Transverse colon (tissue), 4 donors: ENCODE data around the gene CAPZA2. TPM values are rescaled to one million over a fixed set of nuclear protein-coding genes. Genes with fewer than 3 reads are reported as not detected.

Experiments
- DNase-seq: peaks from one replicate; pipeline ENCODE4 v3.0.0-alpha.2; 2019
- H3K27ac ChIP-seq, 4 donors: fragments of 200-600 bp; sonication (generic); 2 replicates each; pipeline ENCODE4 v1.5.1; 2016 to 2018; ENCODE audit warnings: inconsistent platforms in 4 of 4
- H3K27me3 ChIP-seq: fragments of 200-600 bp; sonication (generic); 2 replicates; pipeline ENCODE4 v1.5.1; 2017; ENCODE audit warnings: inconsistent platforms
- H3K36me3 ChIP-seq, 4 donors: fragments of 200-600 bp; sonication (generic); 2 replicates each; pipeline ENCODE4 v1.5.1; 2017 to 2019; ENCODE audit warnings: inconsistent platforms in 4 of 4
- H3K4me1 ChIP-seq, 4 donors: fragments of 200-600 bp; sonication (generic); 2 replicates each; pipeline ENCODE4 v1.5.1; 2017 to 2020; ENCODE audit warnings: inconsistent platforms in 4 of 4
- H3K4me3 ChIP-seq, 4 donors: fragments of 200-600 bp; sonication (generic); 1 replicate in 1 of 4; 2 replicates in 3 of 4; pipeline versions ENCODE4 v1.5.1 to v1.6.1; 2017 to 2019; ENCODE audit warnings: inconsistent platforms in 4 of 4
- H3K9me3 ChIP-seq, 2 donors: fragments of 200-600 bp; sonication (generic); 2 replicates each; pipeline ENCODE4 v1.5.1; 2017 to 2019; ENCODE audit warnings: inconsistent platforms in 2 of 2
- EP300 ChIP-seq: sonication (generic); formaldehyde crosslinking; IDR thresholded peaks from one replicate; pipeline ENCODE4 v1.6.1; 2017; ENCODE audit warnings: antibody characterized with exemption, low read depth
- POLR2A ChIP-seq: fragments of 450-650 bp; IDR thresholded peaks from one replicate; pipeline ENCODE4 v1.6.1; 2016; ENCODE audit warnings: antibody characterized with exemption, mild to moderate bottlenecking, moderate library complexity
- POLR2AphosphoS5 ChIP-seq, 3 donors: sonication (generic); formaldehyde crosslinking; IDR thresholded peaks; one replicate each; pipeline ENCODE4 v1.6.1; 2016; ENCODE audit warnings: antibody characterized with exemption in 3 of 3
- WGBS, 2 donors: methylation state at CpG; one replicate each; pipeline ENCODE4 v1.1.5; 2018; ENCODE audit warnings: low coverage in 1 of 2; 5-methylcytosine and 5-hydroxymethylcytosine counted together
- in situ Hi-C, 4 donors: fragments of 200-750 bp; cut with MboI; loops; one replicate each; pipeline versions ENCODE4 v1.15.0 to v1.15.1; 2017; ENCODE audit warnings: low sequenced_read_pairs in 3 of 4, low pct_ligation_motif_present in 1 of 4, low pct_unique_long_range_greater_than_20kb in 1 of 4
- intact Hi-C: fragments of 100-400 bp; cut with DNase I; formaldehyde crosslinking; loops from one replicate; pipeline ENCODE4 v1.15.1; 2023; ENCODE audit warnings: low total_unique reads
- total RNA-seq, 4 donors: library from RNA; depleted of rRNA; stranded (reverse); fragments of >200 nt; gene quantifications; one replicate each; pipeline ENCODE4 v1.1.0, GENCODE V29; 2016
- TF ChIP-seq, protein P1 (sequence below), 5 experiments: fragments of 200-600 bp in 3 of 5; fragments of 450-650 bp in 2 of 5; sonication (generic) in 3 of 5; IDR thresholded peaks; 1 replicate in 2 of 5; 2 replicates in 3 of 5; pipeline ENCODE4 v1.5.1; 2016 to 2017; ENCODE audit warnings: antibody characterized with exemption in 5 of 5, inconsistent platforms in 3 of 5, mild to moderate bottlenecking in 2 of 5, moderate library complexity in 1 of 5

Gene CAPZA2
- total RNA-seq, 4 donors from 2014 or later: 74.4 to 133 (median 88.5) TPM

DNA sequence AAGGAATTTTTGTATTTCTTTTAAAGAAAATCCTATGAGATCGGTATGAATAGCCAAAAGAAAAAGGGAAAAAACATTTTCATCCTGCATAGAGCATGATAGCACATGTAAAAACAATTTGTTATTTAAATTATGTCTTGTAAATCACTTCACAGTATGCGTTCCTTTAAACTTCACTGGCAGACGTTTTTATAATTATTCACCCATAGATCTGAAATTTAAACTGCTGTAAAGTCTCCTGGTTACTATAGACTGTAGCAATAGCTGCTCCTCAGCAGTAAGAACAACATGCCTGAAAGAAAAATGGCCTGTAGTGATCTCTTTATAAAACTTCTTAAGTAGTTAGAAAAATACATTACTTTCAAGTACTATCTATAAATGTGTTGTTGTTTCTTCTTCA, 26.5 kb downstream of the CAPZA2 start:
- in situ Hi-C loops (no loop called here), intact Hi-C loops (no loop called here)
- 62 to 70% methylated on average over 3 of the region's 3 CpGs for WGBS, 2 donors
- Histone ChIP-seq H3K27me3 (no peaks in the 10 kb centered on the region), H3K36me3 (peaks cover 0 to 20% (median 0%) of the 10 kb centered on the region in 4 donors), H3K4me1 (peaks cover 0 to 26% (median 8%) of the 10 kb centered on the region in 4 donors), H3K4me3 (no peak overlapping the region), H3K9me3 (no peaks in the 10 kb centered on the region), H3K27ac (no peak overlapping the region)
- DNase-seq: no peak
- TF ChIP-seq EP300: no peak
- TF ChIP-seq, protein P1, sequence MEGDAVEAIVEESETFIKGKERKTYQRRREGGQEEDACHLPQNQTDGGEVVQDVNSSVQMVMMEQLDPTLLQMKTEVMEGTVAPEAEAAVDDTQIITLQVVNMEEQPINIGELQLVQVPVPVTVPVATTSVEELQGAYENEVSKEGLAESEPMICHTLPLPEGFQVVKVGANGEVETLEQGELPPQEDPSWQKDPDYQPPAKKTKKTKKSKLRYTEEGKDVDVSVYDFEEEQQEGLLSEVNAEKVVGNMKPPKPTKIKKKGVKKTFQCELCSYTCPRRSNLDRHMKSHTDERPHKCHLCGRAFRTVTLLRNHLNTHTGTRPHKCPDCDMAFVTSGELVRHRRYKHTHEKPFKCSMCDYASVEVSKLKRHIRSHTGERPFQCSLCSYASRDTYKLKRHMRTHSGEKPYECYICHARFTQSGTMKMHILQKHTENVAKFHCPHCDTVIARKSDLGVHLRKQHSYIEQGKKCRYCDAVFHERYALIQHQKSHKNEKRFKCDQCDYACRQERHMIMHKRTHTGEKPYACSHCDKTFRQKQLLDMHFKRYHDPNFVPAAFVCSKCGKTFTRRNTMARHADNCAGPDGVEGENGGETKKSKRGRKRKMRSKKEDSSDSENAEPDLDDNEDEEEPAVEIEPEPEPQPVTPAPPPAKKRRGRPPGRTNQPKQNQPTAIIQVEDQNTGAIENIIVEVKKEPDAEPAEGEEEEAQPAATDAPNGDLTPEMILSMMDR (IDR thresholded peaks at IDR 0.05): no peak
- no peak for TF ChIP-seq POLR2AphosphoS5 (IDR thresholded peaks at IDR 0.05)
- TF ChIP-seq POLR2A: no peak

DNA sequence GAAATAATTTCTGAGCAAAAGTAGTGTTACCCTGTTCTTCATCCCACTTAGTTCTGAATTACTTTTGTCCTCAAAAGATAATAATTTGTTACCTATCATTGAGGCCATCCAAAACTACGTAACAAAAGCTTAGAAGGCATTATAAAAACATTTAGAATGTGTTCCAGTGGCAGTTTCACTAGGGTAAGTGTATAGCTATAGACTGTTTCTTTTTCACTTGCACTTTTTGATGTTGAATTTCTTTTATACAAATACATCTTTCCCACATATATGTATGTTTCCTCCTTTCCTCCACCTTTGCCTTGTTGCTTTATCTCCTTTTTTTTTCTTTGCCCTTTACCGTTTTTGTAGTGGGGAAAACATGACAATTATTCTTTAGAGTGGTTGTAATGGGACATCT, 33.5 kb downstream of the CAPZA2 start:
- TF ChIP-seq, protein P1 (IDR thresholded peaks at IDR 0.05): no peak
- TF ChIP-seq EP300 (no peak), POLR2AphosphoS5 (IDR thresholded peaks at IDR 0.05) (no peak), POLR2A (no peak)
- H3K9me3 ChIP-seq: no peaks in the 10 kb centered on the region
- DNase-seq: no peak
- in situ Hi-C loops (no loop called here), intact Hi-C loops (no loop called here)
- H3K27ac ChIP-seq: no peak overlapping the region
- 50 to 100% methylated on average over 1 to 2 of the region's 2 CpGs for WGBS, 2 donors
- peaks cover 0 to 27% (median 3%) of the 10 kb centered on the region in 4 donors for H3K4me1 ChIP-seq
- H3K4me3 ChIP-seq: no peak overlapping the region
- H3K27me3 ChIP-seq: no peaks in the 10 kb centered on the region
- peaks cover 0 to 48% (median 7%) of the 10 kb centered on the region in 4 donors for H3K36me3 ChIP-seq

DNA sequence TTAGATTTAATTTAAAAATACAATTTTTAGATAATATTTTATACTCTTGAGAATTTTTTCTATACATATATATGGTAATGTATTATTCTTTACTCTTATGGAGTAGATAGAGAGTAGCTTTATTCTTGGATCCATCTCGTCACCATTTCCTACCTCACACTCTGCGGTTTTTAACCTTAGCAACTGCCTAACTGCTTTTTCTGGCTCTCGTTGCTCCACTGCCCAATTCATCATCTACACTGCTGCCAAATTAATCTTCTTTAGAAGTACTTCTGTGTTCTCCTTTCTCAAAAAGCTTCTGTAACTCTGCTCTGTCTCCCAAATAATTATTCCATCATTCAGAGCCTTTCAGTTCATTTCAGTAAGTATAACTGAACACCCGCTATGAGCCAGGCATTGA, 35.3 kb downstream of the CAPZA2 start:
- Histone ChIP-seq H3K36me3 (peaks cover 0 to 44% (median 9%) of the 10 kb centered on the region in 4 donors), H3K4me3 (no peak overlapping the region), H3K9me3 (no peaks in the 10 kb centered on the region), H3K27me3 (no peaks in the 10 kb centered on the region), H3K4me1 (peaks cover 0 to 27% (median 3%) of the 10 kb centered on the region in 4 donors), H3K27ac (no peak overlapping the region)
- intact Hi-C loops: no loop called here
- TF ChIP-seq POLR2AphosphoS5 (IDR thresholded peaks at IDR 0.05): no peak
- no peak for TF ChIP-seq EP300
- no peak for TF ChIP-seq POLR2A
- TF ChIP-seq, protein P1 (IDR thresholded peaks at IDR 0.05): no peak
- 94 to 97% methylated on average over 4 of the region's 4 CpGs for WGBS, 2 donors
- DNase-seq: no peak
- in situ Hi-C loops: no loop called here

DNA sequence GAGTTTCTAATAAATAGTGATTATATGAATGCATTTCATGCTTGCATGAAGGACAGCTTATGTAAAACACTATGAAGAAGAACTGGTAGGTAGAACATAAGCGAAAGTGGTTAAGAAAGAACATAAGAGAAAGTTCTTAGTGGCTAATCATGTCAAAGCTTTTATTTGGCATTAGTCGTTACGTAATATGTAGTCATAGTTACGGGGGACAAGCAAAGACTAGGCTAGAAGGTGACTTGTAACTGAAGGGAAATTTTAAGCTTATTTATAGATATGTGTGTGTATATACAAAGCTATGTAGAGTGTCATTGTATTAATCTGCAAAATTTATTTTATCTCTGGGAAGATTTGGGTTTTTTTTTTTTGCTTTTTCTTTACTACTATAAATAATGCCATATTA, 36.9 kb downstream of the CAPZA2 start:
- in situ Hi-C loops: no loop called here

More for the DNA sequence above, 36.9 kb downstream of the CAPZA2 start:
- TF ChIP-seq POLR2AphosphoS5 (IDR thresholded peaks at IDR 0.05) (no peak), POLR2A (no peak), EP300 (no peak)
- TF ChIP-seq, protein P1 (IDR thresholded peaks at IDR 0.05): no peak
- Histone ChIP-seq H3K9me3 (no peaks in the 10 kb centered on the region), H3K4me3 (no peak overlapping the region), H3K4me1 (peaks cover 0 to 27% (median 3%) of the 10 kb centered on the region in 4 donors), H3K27ac (no peak overlapping the region), H3K36me3 (peaks cover 0 to 41% (median 11%) of the 10 kb centered on the region in 4 donors), H3K27me3 (no peaks in the 10 kb centered on the region)
- intact Hi-C loops: no loop called here
- no peak for DNase-seq
- WGBS, 2 donors: 93% methylated on average over 4 of the region's 4 CpGs
